Measurements from ENCODE around the gene LRRIQ4.

GRCh38 chr3:169818316-169818715 is 5.6 kb downstream of the LRRIQ4 start:
- TF ChIP-seq CTCF (IDR thresholded peaks at IDR 0.05; ENCODE audit: borderline replicate concordance, extremely low read depth, low read length, poor library complexity, severe bottlenecking): no peak
- TF ChIP-seq EZH2 (IDR thresholded peaks at IDR 0.05; ENCODE audit: borderline replicate concordance, low read depth, low read length, severe bottlenecking): no peak

All from DND-41 (cell line).